GM21528 (cell line): ENCODE measurements around the gene ADGRG6.

ENCODE experiments used
- ATAC-seq: cut with Tn5 transposase; IDR thresholded peaks from one replicate; pipeline ENCODE4 v1.9.1; 2021; ENCODE audit warnings: mild to moderate bottlenecking, moderate library complexity; ENCODE audit not compliant: unreplicated experiment, low FRiP score

ADGRG6 gene

DNA sequence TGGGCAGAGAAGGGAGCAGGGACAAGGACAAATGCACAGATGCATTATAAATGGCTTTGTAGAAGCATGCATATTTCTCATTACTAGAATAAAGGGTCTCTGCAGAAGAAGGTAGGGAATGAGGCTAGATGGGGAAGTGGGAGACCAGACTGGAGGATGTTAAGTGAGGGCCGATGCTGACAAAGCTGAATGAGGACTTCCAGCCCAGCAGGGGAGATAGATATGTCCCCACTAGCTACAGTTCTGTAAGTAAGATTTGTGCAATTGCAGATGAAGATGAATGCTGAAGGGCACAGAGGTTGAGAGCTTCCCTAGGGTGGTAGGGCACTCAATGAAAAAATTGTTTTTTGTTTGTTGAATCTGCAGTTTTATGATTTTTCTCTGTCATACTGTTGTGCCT lies 16.9 kb downstream of the ADGRG6 start:
- no peak for ATAC-seq

DNA sequence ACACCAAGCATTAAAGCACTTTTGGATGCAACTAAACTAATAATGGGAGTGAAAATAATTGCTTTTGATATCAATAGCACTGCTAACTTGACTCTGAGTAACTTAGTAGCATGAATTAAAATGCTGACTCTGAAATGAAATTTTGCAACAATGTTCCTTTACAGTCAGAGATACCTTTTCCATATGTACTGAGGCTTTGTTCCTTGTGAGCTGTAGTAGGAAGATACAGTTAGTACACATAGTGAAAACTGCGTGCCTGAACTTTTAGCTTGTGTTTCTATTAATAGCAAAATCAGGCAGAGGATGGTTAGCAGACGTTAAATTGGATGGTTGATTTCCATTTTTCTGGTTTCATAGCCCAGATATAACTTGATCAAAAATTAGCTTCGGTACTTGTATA lies 18.6 kb downstream of the ADGRG6 start:
- ATAC-seq, result no peak

- ATAC-seq, result no peak
These were observed 19.6 kb downstream of the ADGRG6 start for GRCh38 chr6:142321451-142321850.

- no peak for ATAC-seq
These were observed 20.3 kb downstream of the ADGRG6 start for GRCh38 chr6:142322066-142322465.

- no peak for ATAC-seq
These were observed 20.8 kb downstream of the ADGRG6 start for GRCh38 chr6:142322504-142323198.

- ATAC-seq, result no peak
These were observed 21.6 kb downstream of the ADGRG6 start for GRCh38 chr6:142323377-142323776.

- no peak for ATAC-seq
These were observed 22.3 kb downstream of the ADGRG6 start for GRCh38 chr6:142324111-142324510.

DNA sequence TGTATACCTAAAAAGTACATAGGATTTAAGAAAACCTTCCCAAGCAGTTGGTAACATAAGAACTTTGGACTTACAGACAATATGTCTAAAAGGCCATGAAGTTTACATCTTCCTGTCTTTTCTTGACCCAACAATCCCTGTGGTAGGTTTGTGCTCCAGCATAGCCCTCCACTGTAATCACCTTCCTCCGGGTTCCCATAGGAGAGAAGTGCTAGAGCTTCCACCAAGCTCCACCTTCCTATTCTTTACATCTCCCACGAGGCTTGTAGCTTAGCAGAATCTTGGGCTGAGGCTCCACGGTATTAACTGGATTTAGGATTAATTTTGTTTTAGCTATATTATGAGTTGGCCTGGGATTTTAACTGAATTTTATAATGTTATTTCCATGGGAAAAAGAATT lies 23.3 kb downstream of the ADGRG6 start:
- no peak for ATAC-seq

- no peak for ATAC-seq
These were observed 24.7 kb downstream of the ADGRG6 start for GRCh38 chr6:142326540-142326939.

DNA sequence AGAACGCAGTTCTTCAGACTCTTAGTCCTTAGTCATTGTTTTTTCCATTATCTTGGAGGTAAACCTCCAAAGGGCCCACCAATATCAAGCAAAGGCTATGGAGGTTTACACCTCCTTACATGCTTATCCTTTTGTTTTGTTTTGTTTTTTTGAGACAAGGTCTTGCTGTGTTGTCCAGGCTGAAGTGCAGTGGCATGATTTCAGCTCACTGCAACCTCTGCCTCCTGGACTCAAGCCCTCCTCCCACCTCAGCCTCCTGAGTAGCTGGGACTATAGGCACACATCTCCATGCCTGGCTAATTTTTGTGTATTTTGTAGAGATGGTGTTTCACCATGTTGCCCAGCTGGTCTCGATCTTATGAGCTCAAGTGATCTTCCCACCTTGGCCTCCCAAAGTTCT lies 26.3 kb downstream of the ADGRG6 start:
- ATAC-seq, result no peak

DNA sequence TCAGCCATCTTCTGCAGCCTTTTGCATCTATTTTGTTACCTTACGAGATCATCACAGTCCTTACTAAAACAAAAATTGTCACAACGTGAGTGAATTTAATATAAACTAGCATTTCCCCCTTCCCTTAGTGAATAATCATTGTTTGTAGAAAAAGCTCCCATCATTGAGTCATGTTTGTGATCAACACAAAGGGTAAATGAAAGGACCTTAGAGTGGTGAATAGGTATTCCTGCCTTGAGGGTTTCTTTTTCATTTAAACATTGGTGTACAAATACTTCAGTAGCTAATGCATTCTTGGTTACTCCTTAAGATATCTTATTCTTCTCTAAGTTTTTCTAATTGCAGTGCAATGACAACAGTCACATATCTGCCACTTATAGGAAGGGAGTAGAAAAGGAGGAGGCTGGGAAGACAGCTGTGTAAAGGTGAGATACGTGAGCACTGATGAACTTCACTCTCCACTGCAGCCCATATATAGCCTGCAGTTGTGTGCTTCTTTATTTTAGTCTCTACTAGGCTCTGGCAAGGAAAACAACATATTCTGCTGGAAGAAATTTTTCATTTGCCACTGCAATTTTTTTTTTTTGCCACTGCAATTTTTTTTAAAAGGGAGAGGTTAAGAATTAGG lies 27.8 kb downstream of the ADGRG6 start:
- ATAC-seq, result no peak

DNA sequence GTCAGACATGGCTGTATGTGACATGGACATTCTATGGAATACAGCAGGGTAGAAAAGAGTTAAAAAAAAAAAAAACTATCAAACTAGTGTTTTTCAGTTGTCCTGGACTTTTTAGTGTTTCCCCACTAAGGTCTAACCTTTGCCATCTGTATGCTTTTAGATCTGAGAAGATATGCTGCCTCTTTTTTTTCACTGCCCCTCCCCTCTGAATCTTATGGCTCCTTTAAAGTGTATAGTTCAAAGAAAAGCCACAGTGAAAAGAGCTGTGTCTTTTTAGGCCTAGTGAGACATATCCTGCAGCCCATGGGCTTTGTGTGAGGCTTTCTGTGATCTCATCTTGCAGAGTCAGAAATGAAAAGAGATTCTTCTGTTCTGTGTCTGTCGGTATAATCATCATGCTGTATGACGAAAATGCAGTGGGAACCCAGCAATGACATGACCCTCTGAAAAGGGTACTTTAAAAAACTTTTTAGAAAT lies 29.3 kb downstream of the ADGRG6 start:
- ATAC-seq, result no peak

- ATAC-seq, result no peak
These were observed 29.8 kb downstream of the ADGRG6 start for GRCh38 chr6:142331601-142332000.

GRCh38 chr6:142332393-142333098 lies 30.7 kb downstream of the ADGRG6 start:
- no peak for ATAC-seq

GRCh38 chr6:142333431-142333830 lies 31.6 kb downstream of the ADGRG6 start:
- ATAC-seq, result no peak

DNA sequence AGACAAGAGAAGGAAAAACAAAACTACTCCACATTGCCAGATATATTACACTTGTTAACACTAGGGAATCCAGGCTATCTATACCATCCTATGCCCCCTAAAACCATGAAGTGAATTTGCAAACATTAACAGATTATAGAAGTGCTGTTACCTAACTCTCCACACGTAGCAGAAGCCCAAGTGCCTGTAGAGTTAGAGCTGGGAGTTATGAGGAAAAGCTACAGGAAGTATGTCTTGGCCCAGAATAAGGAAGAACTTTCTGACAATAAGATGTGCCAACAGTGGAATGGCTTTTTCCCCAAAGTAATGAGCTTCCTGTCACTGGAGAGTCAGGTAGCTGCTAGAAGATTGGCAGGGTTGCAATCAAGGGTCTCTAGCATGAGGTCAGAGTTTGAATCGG lies 32.5 kb downstream of the ADGRG6 start:
- ATAC-seq, result no peak

DNA sequence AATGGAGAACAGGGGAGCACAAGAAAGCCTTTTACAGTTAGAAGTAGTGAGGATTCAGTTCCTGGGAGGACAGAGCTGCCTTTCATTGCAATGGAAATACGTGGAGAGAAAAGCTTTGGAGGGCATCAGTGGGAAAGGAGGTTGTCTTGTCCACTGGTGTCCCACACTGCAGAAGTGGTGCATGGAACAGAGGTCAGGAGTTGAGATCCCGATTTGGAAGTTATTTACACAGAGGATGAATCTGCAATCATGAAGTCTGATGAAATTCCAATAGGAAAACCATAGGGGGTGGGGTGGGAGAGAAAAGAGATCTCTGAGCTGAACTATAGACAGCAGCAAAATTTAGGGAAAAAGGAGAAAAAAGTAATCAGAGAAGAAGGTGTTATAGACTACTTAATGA lies 33.6 kb downstream of the ADGRG6 start:
- ATAC-seq, result no peak

GRCh38 chr6:142336183-142336582 lies 34.4 kb downstream of the ADGRG6 start:
- no peak for ATAC-seq

DNA sequence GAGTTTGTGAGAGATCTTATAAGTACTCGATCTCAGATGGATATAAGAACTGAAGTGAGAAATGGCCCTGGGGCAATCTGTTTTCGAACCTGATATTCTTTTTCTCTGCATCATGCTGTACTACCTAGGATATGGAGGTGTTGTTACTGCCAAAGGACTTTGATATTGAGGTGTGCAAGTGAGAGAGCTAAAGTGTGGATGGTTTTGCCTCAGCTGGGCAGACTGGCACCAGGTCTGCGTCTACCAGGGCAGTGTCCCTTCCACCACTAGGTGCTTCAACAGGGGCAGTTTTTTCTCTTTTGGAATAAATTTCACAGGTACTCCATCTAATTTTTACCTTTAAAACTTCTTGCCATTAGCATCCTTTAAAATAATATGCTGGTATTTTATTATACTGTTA lies 35.0 kb downstream of the ADGRG6 start:
- no peak for ATAC-seq

GRCh38 chr6:142339113-142339512 lies 37.3 kb downstream of the ADGRG6 start:
- ATAC-seq, result no peak

GRCh38 chr6:142339968-142340658 lies 38.3 kb downstream of the ADGRG6 start:
- ATAC-seq, result no peak
